Left lung (tissue), 10 donors: ENCODE results near the gene PEX19. TPM values are rescaled to one million over a fixed set of nuclear protein-coding genes. Genes with fewer than 3 reads are reported as not detected.

Experiments
- ATAC-seq: fragments of 200-7000 bp; cut with Tn5 transposase; one replicate; pipeline ENCODE4 v1.9.1; 2020; ENCODE audit warnings: moderate library complexity
- DNase-seq, 4 donors: peaks; one replicate each; pipeline ENCODE4 v3.0.0-alpha.2; 2013 to 2020
- H3K27ac ChIP-seq, 2 donors: fragments of 200-600 bp; sonication (generic) in 1 of 2; one replicate each; pipeline versions ENCODE4 v1.5.0 to v1.8.0; 2020 to 2021
- H3K27me3 ChIP-seq, 2 donors: fragments of 200-600 bp; sonication (generic) in 1 of 2; one replicate each; pipeline versions ENCODE4 v1.5.0 to v1.8.0; 2020 to 2021
- H3K36me3 ChIP-seq, 2 donors: fragments of 200-600 bp; sonication (generic) in 1 of 2; one replicate each; pipeline versions ENCODE4 v1.5.0 to v1.8.0; 2020 to 2021
- H3K4me1 ChIP-seq, 2 donors: fragments of 200-600 bp; one replicate each; pipeline ENCODE4 v1.8.0; 2021
- H3K4me3 ChIP-seq, 2 donors: fragments of 200-600 bp; sonication (generic) in 1 of 2; one replicate each; pipeline versions ENCODE4 v1.5.0 to v1.8.0; 2020 to 2021; ENCODE audit warnings: mild to moderate bottlenecking in 1 of 2
- H3K9me3 ChIP-seq, 2 donors: fragments of 200-600 bp; sonication (generic) in 1 of 2; one replicate each; pipeline versions ENCODE4 v1.5.0 to v1.8.0; 2020 to 2021
- intact Hi-C, 2 donors: fragments of 100-400 bp; cut with DNase I; formaldehyde crosslinking; loops; one replicate each; pipeline versions ENCODE4 v1.11.2 to v1.14.2; 2022
- polyA plus RNA-seq, 6 donors: library from polyadenylated mRNA; unstranded; fragments of 120-200 nt; gene quantifications; one replicate each; pipeline ENCODE4 v1.2.1, GENCODE V29; 2013; ENCODE audit not compliant: insufficient read length in 6 of 6
- total RNA-seq, 2 donors: library from RNA; stranded (reverse); fragmentation: NEBNext Ultra II Directional; extraction: Animal tissue kit (Norgen Biotek cat#: 25700); gene quantifications; one replicate each; pipeline ENCODE4 v1.2.1, GENCODE V29; 2021
- TF ChIP-seq, protein P1 (sequence below), 2 donors: fragments of 200-600 bp; sonication (generic) in 1 of 2; IDR thresholded peaks; one replicate each; pipeline versions ENCODE4 v1.5.0 to v1.8.0; 2021; ENCODE audit warnings: antibody characterized with exemption in 2 of 2
- donor health status: DM: no; HTN: yes; CAD: no.
- donor health status: DM: no; HTN: no; CAD: no.

Gene PEX19
- total and polyA plus RNA-seq, 8 donors = 42.9 to 76.0 (median 68.6) TPM

- Histone ChIP-seq H3K27me3 (no peaks in the 10 kb centered on the region), H3K27ac (no peak overlapping the region), H3K36me3 (peaks cover 0 to 40% of the 10 kb centered on the region in 2 donors), H3K4me1 (peaks cover 0 to 5% of the 10 kb centered on the region in 2 donors), H3K9me3 (no peaks in the 10 kb centered on the region), H3K4me3 (no peak overlapping the region)
- TF ChIP-seq, protein P1, sequence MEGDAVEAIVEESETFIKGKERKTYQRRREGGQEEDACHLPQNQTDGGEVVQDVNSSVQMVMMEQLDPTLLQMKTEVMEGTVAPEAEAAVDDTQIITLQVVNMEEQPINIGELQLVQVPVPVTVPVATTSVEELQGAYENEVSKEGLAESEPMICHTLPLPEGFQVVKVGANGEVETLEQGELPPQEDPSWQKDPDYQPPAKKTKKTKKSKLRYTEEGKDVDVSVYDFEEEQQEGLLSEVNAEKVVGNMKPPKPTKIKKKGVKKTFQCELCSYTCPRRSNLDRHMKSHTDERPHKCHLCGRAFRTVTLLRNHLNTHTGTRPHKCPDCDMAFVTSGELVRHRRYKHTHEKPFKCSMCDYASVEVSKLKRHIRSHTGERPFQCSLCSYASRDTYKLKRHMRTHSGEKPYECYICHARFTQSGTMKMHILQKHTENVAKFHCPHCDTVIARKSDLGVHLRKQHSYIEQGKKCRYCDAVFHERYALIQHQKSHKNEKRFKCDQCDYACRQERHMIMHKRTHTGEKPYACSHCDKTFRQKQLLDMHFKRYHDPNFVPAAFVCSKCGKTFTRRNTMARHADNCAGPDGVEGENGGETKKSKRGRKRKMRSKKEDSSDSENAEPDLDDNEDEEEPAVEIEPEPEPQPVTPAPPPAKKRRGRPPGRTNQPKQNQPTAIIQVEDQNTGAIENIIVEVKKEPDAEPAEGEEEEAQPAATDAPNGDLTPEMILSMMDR (IDR thresholded peaks at IDR 0.05) = no peak
- intact Hi-C loops = loop anchor here in 1 of 2 donors (10.0 kb wide), 1 partner anchor 51 kb away; the partner anchor contains the start of gene CASQ1
- DNase-seq = no peak
- ATAC-seq = no peak
Measured at GRCh38 chr1:160245434-160245833, 39.5 kb downstream of the PEX19 start.

DNA sequence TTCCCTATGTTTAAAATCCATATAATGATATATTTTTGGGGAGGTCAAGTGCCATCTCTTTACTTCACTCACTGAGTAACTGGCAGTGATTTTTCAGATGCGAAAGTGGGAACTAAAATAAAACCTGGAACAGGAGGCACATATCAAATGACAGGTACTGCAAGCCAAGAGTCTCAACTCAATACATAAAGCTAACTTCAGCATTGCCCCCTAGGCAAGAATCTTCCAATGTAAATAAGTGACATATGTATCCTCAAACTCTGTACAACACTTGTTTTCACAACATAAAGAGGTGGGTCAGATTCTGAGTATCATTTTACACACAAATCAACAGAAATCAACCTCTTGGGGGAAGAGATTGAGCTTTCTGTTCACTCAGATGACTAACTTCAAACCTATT lies 40.7 kb downstream of the PEX19 start:
- H3K4me3 ChIP-seq = no peak overlapping the region
- H3K4me1 ChIP-seq = peaks cover 0 to 5% of the 10 kb centered on the region in 2 donors
- TF ChIP-seq, protein P1 (IDR thresholded peaks at IDR 0.05) = no peak
- H3K27me3 ChIP-seq = no peaks in the 10 kb centered on the region
- no peak overlapping the region for H3K27ac ChIP-seq
- DNase-seq (no peak), ATAC-seq (no peak)
- intact Hi-C loops = loop anchor here in 1 of 2 donors (10.0 kb wide), 1 partner anchor 49 kb away; the partner anchor contains the start of gene CASQ1
- H3K36me3 ChIP-seq = peaks cover 0 to 52% of the 10 kb centered on the region in 2 donors
- H3K9me3 ChIP-seq = no peaks in the 10 kb centered on the region

GRCh38 chr1:160243767-160244166 lies 41.2 kb downstream of the PEX19 start:
- TF ChIP-seq, protein P1 (IDR thresholded peaks at IDR 0.05) = no peak
- DNase-seq (no peak), ATAC-seq (no peak)
- Histone ChIP-seq H3K27ac (no peak overlapping the region), H3K4me3 (no peak overlapping the region), H3K9me3 (no peaks in the 10 kb centered on the region), H3K4me1 (peaks cover 0 to 5% of the 10 kb centered on the region in 2 donors), H3K27me3 (no peaks in the 10 kb centered on the region), H3K36me3 (peaks cover 1 to 57% of the 10 kb centered on the region in 2 donors)
- intact Hi-C loops = loop anchor here in 1 of 2 donors (10.0 kb wide), 1 partner anchor 49 kb away; the partner anchor contains the start of gene CASQ1

DNA sequence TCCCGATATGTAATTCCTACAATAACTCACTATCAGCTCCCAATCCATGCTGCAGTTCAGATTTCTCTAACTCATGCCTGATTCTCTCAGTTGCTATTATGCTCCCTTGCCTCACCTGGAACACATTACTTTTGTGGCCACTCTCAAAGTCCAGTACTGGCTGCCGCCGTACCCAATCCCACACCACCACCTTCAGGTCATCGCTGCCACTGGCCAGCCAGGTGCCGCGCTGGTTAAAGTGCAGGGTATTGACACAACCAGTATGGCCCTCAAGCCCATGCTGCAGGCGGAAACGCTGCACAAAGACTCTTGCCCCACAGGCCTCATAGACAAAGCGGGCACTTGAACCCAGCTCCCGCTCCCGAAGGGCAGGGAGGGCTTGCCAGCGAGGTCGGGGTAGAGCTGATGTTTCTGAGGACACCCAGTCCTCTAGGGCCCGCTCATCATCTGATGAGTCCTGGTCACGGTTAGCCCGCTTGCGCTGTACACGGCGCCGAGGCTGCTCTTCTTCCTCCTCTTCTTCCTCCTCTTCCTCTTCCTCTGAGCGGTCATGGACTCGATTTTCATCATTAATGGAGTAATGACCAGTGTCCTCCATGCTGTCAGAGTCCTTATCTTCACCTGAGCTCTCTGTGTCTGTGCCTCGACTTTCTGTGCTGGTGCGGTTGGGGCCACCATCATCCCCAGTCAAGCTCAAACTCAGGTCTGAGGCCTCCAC lies 45.2 kb downstream of the PEX19 start:
- Histone ChIP-seq H3K9me3 (no peaks in the 10 kb centered on the region), H3K4me1 (peaks cover 0 to 5% of the 10 kb centered on the region in 2 donors), H3K4me3 (no peak overlapping the region), H3K27ac (no peak overlapping the region), H3K27me3 (no peaks in the 10 kb centered on the region), H3K36me3 (peaks cover 3 to 92% of the 10 kb centered on the region in 2 donors)
- intact Hi-C loops = loop anchor here in 1 of 2 donors (10.0 kb wide), 1 partner anchor 45 kb away; the partner anchor contains the start of gene CASQ1
- ATAC-seq = no peak
- DNase-seq = no peak
- TF ChIP-seq, protein P1 (IDR thresholded peaks at IDR 0.05) = no peak

GRCh38 chr1:160238408-160238807 lies 46.5 kb downstream of the PEX19 start:
- Histone ChIP-seq H3K9me3 (no peaks in the 10 kb centered on the region), H3K4me1 (peaks cover 0 to 5% of the 10 kb centered on the region in 2 donors), H3K27me3 (no peaks in the 10 kb centered on the region), H3K4me3 (no peak overlapping the region), H3K27ac (no peak overlapping the region), H3K36me3 (peaks cover 3 to 96% of the 10 kb centered on the region in 2 donors)
- no peak for ATAC-seq
- intact Hi-C loops = no loop called here
- TF ChIP-seq, protein P1 (IDR thresholded peaks at IDR 0.05) = no peak
- no peak for DNase-seq
